ENCODE data around the gene SMYD5.

SMYD5 gene

GRCh38 chr2:73174941-73175662 is 38.9 kb upstream of the SMYD5 start:
- no peak for DNase-seq (ENCODE audit: low read depth)
- peak overlapping the region; percentile 10 for H3K4me3 ChIP-seq (ENCODE audit: control insufficient read depth, low read depth, low read length)
- no peak for TF ChIP-seq CTCF (conservative IDR thresholded peaks at IDR 0.05; ENCODE audit: control insufficient read depth, insufficient read depth, low read depth, low read length)

DNA sequence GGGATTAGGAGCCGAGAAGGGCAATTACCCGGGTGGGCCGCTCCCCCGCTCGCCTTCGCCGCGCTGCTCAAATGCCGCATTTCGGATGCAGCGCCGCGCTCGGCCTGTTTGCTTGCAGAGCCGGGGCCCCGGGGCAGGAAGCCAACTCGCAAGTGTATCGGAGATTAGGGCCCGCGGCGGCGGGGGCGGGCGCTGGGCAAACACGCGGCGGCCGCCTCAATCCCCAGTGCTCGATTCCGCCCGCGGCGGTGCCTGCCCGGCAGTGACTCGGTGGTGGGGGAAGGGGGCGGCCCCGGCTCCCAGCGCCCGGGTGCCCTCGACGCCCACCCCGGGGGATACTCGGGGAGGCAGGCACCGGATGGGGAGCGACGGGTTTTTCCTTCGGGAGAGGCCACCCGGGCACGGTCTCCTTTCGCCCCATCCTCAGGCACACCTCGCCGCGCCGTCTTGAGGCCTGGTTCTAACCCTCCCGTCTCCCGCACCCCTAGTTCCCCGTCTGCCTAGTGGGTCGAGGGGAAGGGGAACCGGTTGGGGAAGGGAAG is 38.3 kb upstream of the SMYD5 start:
- TF ChIP-seq CTCF (conservative IDR thresholded peaks at IDR 0.05; ENCODE audit: control insufficient read depth, insufficient read depth, low read depth, low read length): no peak
- peak; percentile 45 for DNase-seq (ENCODE audit: low read depth)
- H3K4me3 ChIP-seq (ENCODE audit: control insufficient read depth, low read depth, low read length): peak overlapping the region; percentile 25

GRCh38 chr2:73176205-73176880 is 37.7 kb upstream of the SMYD5 start:
- peak overlapping the region; percentile 25 for H3K4me3 ChIP-seq (ENCODE audit: control insufficient read depth, low read depth, low read length)
- TF ChIP-seq CTCF (conservative IDR thresholded peaks at IDR 0.05; ENCODE audit: control insufficient read depth, insufficient read depth, low read depth, low read length): no peak
- no peak for DNase-seq (ENCODE audit: low read depth)

- peak; percentile 72 for DNase-seq (ENCODE audit: low read depth)
These were observed 37.0 kb upstream of the SMYD5 start for GRCh38 chr2:73176881-73177644.

DNA sequence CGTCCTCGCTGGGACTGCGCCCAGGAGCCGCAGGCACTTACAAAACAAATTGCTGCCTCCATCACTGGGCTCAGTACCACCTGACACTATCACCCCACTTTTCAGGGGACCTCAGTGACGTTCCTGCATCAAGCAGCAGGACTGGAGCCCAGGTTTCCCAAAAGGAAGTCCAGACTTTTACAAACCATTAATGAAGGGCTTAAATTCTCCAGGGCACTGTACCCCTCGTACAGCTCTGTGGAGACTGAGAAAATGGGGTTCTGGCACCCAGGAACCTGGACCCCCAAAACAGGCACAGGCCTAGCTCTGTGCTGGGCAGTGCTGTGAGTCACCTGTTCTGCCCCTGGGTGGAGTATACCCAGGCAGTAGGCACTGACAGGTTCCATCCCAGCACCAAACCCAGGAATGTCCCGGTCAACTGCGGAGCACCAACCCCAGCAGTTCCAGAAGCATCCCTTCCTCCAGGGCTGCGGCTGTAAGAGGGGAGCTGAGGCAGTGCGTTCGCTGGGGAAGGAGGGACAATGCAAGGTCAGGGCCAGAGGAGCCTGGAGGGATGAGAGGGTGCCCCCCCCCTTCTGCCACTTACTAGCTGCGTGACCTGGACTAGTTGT is 36.3 kb upstream of the SMYD5 start:
- no peak for DNase-seq (ENCODE audit: low read depth)
- TF ChIP-seq CTCF (conservative IDR thresholded peaks at IDR 0.05; ENCODE audit: control insufficient read depth, insufficient read depth, low read depth, low read length): no peak
- H3K4me3 ChIP-seq (ENCODE audit: control insufficient read depth, low read depth, low read length): no peak overlapping the region

More at GRCh38 chr2:73176881-73177644, 37.0 kb upstream of the SMYD5 start:
- peak; percentile 61 for TF ChIP-seq CTCF (conservative IDR thresholded peaks at IDR 0.05; ENCODE audit: control insufficient read depth, insufficient read depth, low read depth, low read length)
- H3K4me3 ChIP-seq (ENCODE audit: control insufficient read depth, low read depth, low read length): peak overlapping the region; percentile 64

- H3K4me3 ChIP-seq (ENCODE audit: control insufficient read depth, low read depth, low read length): no peak overlapping the region
- DNase-seq (ENCODE audit: low read depth): no peak
These were observed 28.1 kb upstream of the SMYD5 start for GRCh38 chr2:73185965-73186364.

More at GRCh38 chr2:73185965-73186364, 28.1 kb upstream of the SMYD5 start:
- TF ChIP-seq CTCF (conservative IDR thresholded peaks at IDR 0.05; ENCODE audit: control insufficient read depth, insufficient read depth, low read depth, low read length): no peak

All from fibroblast of mammary gland (primary cell).